ENCODE measurements around the gene RNASE13. TPM values are rescaled to one million over a fixed set of nuclear protein-coding genes. Genes with fewer than 3 reads are reported as not detected.
"Not testable (repeated sequence)": the region's sequence is repeated elsewhere in the genome, so short reads cannot be mapped to it uniquely, and the experiment has no call there.

RNASE13 gene
- total RNA-seq, 1 experiment from 2014 or later = not detected

DNA sequence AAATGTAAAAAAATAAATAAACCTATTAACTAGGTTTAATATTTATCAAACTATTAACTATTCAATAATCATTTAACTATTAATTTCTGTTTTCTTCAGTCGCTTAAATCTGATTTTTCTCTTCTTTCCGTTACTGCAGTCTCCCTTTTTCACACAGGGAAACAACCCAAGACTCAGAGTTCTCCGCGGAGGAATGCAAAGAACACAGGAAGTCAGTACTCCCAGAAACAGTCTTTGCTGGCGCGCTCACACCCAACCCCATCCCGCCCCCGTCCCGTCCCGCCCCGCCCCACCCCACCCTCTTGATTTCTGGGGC is 45.2 kb downstream of the RNASE13 start:
- DNase-seq (ENCODE audit: low spot score) = no peak

- no peak for DNase-seq (ENCODE audit: low spot score)
Measured at GRCh38 chr14:20988717-20989470, 45.7 kb downstream of the RNASE13 start.

GRCh38 chr14:20986811-20987210 is 47.8 kb downstream of the RNASE13 start:
- peak; percentile 78 for DNase-seq (ENCODE audit: low spot score)

DNA sequence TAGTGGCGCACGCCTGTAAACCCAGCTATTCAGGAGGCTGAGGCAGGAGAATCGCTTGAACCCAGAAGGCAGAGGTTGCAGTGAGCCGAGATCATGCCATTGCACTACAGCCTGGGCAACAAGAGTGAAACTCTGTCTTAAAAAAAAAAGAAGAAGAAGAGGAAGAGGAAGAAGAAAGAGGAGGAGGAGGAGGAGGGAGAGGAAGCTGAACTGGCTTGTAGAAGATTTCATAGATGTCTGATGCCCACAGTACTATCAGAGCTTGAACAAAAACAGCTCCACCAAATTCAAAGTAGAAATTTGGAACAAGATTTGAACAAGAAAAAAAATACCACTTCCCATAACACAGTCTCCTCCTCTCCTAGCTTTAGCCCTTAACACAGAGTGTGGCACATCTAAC is 49.0 kb downstream of the RNASE13 start:
- DNase-seq (ENCODE audit: low spot score) = not testable (repeated sequence)

Other genes with a start within 250 kb of the RNASE13 start
- not detected in 2 replicates for gene RNASE1, start 232.0 kb downstream of the RNASE13 start, total RNA-seq (2014; rRNA removed; shearing (Covaris generic))
- gene RNASE3, start 143.4 kb downstream of the RNASE13 start, total RNA-seq (2014; rRNA removed; shearing (Covaris generic)) = not detected in 2 replicates
- not detected in 2 replicates for gene RNASE2, start 79.3 kb downstream of the RNASE13 start, total RNA-seq (2014; rRNA removed; shearing (Covaris generic))
- gene METTL17, start 44.8 kb downstream of the RNASE13 start, total RNA-seq (2014; rRNA removed; shearing (Covaris generic)) = 55.4 and 71.8 TPM in 2 replicates
- not detected in 2 replicates for gene SLC39A2, start 35.5 kb downstream of the RNASE13 start, total RNA-seq (2014; rRNA removed; shearing (Covaris generic))
- gene NDRG2, start 9.7 kb downstream of the RNASE13 start, total RNA-seq (2014; rRNA removed; shearing (Covaris generic)) = 7.5 and 9.0 TPM in 2 replicates
- gene TPPP2, start 4.6 kb downstream of the RNASE13 start, total RNA-seq (2014; rRNA removed; shearing (Covaris generic)) = not detected in 2 replicates
- not detected in 2 replicates for gene RNASE7, start 7.6 kb upstream of the RNASE13 start, total RNA-seq (2014; rRNA removed; shearing (Covaris generic))
- gene RNASE8, start 23.0 kb upstream of the RNASE13 start, total RNA-seq (2014; rRNA removed; shearing (Covaris generic)) = not detected in 2 replicates
- gene ARHGEF40, start 35.5 kb upstream of the RNASE13 start, total RNA-seq (2014; rRNA removed; shearing (Covaris generic)) = 19.8 and 21.2 TPM in 2 replicates
- 5.9 and 12.0 TPM in 2 replicates for gene ZNF219, start 63.8 kb upstream of the RNASE13 start, total RNA-seq (2014; rRNA removed; shearing (Covaris generic))
- 0.17 TPM in 1 of 2 replicates, not detected in the other for gene TMEM253, start 66.3 kb upstream of the RNASE13 start, total RNA-seq (2014; rRNA removed; shearing (Covaris generic))
- not detected in 2 replicates for gene OR5AU1, start 121.3 kb upstream of the RNASE13 start, total RNA-seq (2014; rRNA removed; shearing (Covaris generic))
- gene HNRNPC, start 234.6 kb upstream of the RNASE13 start, total RNA-seq (2014; rRNA removed; shearing (Covaris generic)) = 856 and 922 TPM in 2 replicates
- gene RPGRIP1, start 245.3 kb upstream of the RNASE13 start, total RNA-seq (2014; rRNA removed; shearing (Covaris generic)) = not detected in 2 replicates

Measured in A172 (cell line).